Stimulated activated naive CD8-positive, alpha-beta T cell treated with anti-CD3 and anti-CD28 coated beads, Interleukin-15, Interleukin-2, amounts not matched to agents 100 ng/mL and 50 ng/mL, for 24 hours (primary cell): ENCODE data around the gene PCLO.
"Not testable (repeated sequence)": the region's sequence is repeated elsewhere in the genome, so short reads cannot be mapped to it uniquely, and the experiment has no call there.

Experiments
- H3K27ac Mint-ChIP-seq: one replicate; pipeline ENCODE4 v1.8.0; 2021; ENCODE audit warnings: mild to moderate bottlenecking, mixed read lengths
- H3K27me3 Mint-ChIP-seq: one replicate; pipeline ENCODE4 v1.8.0; 2021; ENCODE audit warnings: mixed read lengths
- H3K36me3 Mint-ChIP-seq: one replicate; pipeline ENCODE4 v1.8.0; 2021; ENCODE audit warnings: low read depth, mixed read lengths
- H3K4me1 Mint-ChIP-seq: one replicate; pipeline ENCODE4 v1.8.0; 2021; ENCODE audit warnings: low read depth, mixed read lengths
- H3K4me3 Mint-ChIP-seq: one replicate; pipeline ENCODE4 v1.8.0; 2021; ENCODE audit warnings: mild to moderate bottlenecking, mixed read lengths
- H3K9me3 Mint-ChIP-seq: one replicate; pipeline ENCODE4 v1.8.0; 2021; ENCODE audit warnings: mixed read lengths

Gene PCLO

DNA sequence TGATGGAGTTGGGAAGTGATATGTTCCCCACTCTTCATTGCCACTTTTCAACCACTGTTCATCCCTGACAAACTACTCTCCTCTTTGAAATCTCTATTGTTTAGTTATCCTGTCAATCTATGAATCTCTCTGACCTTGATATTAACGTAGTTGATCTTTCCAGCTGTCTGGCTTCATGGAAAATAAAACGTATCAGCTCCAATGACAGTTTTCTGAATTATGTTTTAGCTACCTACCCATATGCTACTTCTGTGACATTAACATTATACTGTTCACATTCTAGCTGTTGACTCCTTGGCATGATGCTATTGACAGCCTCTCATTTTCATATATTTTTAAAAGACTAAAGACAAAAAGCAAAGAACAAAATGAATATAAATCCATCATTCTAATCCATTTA is 53.3 kb downstream of the PCLO start:
- no peaks in the 10 kb centered on the region for H3K4me1 Mint-ChIP-seq
- H3K27me3 Mint-ChIP-seq, result no peaks in the 10 kb centered on the region
- H3K9me3 Mint-ChIP-seq, result no peaks in the 10 kb centered on the region
- H3K4me3 Mint-ChIP-seq, result no peak overlapping the region
- H3K27ac Mint-ChIP-seq, result no peak overlapping the region
- no peaks in the 10 kb centered on the region for H3K36me3 Mint-ChIP-seq

DNA sequence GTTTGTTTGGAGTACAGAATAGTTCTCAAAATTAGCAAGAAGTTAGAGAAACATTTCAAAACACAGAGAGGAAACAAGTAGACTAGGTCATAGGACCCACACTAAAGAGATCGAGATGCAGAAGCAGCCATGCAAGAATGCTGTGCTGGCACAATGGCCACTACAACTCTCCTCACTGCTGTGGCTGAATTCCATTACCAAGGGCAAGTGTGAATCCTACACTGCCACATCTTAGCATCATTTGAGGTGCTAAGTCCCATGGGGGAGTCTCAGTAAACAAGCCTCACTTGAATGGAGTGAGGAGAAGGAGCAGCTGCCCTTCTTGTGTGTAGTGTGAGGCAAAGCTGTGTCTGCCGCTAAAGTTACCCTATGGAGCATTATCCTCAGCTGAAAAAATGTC is 56.7 kb downstream of the PCLO start:
- no peaks in the 10 kb centered on the region for H3K27me3 Mint-ChIP-seq
- H3K4me1 Mint-ChIP-seq, result no peaks in the 10 kb centered on the region
- H3K4me3 Mint-ChIP-seq, result no peak overlapping the region
- no peaks in the 10 kb centered on the region for H3K36me3 Mint-ChIP-seq
- no peak overlapping the region for H3K27ac Mint-ChIP-seq
- H3K9me3 Mint-ChIP-seq, result no peaks in the 10 kb centered on the region

DNA sequence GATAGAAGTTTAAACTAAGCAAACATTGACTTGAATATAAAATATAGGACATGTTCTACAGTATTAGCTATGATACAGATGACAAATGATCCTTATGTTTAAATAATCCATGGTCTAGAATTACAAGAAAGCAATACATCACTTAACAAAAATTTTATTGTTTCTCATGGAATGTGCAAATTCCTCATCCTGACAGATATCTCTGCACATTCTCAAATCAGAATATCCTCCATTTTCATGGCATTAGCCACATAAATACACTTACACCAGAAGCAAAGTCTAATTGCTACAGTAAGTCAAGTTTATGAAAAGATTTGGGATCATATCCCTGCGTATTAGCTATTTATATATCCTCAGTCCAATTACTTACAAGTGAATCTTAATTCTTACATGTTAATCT is 57.6 kb downstream of the PCLO start:
- Mint-ChIP-seq H3K27me3 (no peaks in the 10 kb centered on the region), H3K9me3 (no peaks in the 10 kb centered on the region), H3K4me3 (no peak overlapping the region), H3K4me1 (no peaks in the 10 kb centered on the region), H3K36me3 (no peaks in the 10 kb centered on the region), H3K27ac (no peak overlapping the region)

DNA sequence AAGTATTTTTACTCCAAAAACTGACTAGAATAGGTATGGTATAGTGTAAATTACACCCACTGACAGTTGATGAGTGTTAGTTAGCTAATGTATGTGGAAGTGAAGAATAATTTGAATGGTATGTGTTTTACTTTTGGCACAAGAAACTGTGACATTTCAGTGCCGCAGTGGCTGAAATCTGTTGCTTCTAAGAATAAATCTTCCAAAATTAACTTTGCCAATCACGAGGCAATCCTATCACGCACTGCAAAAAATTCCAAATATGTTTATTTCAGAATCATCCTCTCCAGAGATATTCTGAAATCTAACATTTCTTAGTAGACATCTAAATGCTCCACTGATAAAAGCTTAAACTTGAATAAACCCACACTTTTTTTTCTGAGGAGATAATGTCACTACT is 61.2 kb downstream of the PCLO start:
- Mint-ChIP-seq H3K4me3 (no peak overlapping the region), H3K4me1 (no peaks in the 10 kb centered on the region), H3K27ac (no peak overlapping the region), H3K36me3 (no peaks in the 10 kb centered on the region), H3K9me3 (peaks cover 4% of the 10 kb centered on the region), H3K27me3 (no peaks in the 10 kb centered on the region)

DNA sequence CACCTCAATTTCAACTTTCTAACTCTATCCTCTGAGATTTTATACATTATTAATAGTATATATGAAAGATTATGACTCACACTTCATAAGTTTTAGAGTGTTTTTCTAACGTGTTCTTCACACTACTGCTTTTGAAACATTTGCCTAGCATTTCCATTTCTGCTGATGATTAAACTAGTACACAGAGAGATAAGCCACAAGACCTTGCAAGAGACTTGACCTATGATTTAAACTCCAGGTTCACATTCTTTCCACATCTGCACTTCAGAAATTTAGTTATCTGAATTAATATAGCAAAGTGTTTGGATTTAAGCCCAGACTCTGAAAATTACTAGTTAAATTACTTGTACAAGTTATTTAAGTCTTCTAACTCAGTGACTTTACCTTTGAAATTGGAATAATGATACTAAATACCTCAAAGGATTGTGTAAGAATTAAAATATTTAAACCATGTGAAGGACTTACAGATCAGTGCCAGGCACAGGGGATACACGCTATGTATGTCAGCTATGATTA is 66.6 kb downstream of the PCLO start:
- no peaks in the 10 kb centered on the region for H3K4me1 Mint-ChIP-seq
- H3K27me3 Mint-ChIP-seq, result no peaks in the 10 kb centered on the region
- H3K36me3 Mint-ChIP-seq, result no peaks in the 10 kb centered on the region
- no peak overlapping the region for H3K4me3 Mint-ChIP-seq
- no peak overlapping the region for H3K27ac Mint-ChIP-seq
- H3K9me3 Mint-ChIP-seq, result peaks cover 4% of the 10 kb centered on the region

DNA sequence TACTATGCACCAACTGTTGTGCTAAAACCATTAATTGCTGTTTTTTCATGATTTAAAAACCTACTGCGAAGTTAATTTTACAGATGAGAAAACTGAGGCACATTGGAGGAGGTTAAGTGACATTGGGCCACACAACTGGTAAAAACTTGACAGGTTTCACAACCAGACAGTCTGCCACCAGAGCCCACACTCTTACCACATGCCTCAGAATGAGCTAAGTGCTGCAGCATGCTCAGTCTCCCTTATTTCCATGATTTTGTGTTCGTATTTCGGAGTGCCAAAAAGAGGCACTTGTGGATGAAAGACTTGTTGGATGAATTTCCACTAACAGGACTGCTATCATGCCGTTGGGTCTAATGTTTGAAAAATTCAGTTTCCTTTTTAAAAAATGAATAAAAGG is 77.4 kb downstream of the PCLO start:
- H3K27ac Mint-ChIP-seq, result no peak overlapping the region
- peaks cover 4% of the 10 kb centered on the region for H3K9me3 Mint-ChIP-seq
- H3K4me1 Mint-ChIP-seq, result no peaks in the 10 kb centered on the region
- H3K27me3 Mint-ChIP-seq, result no peaks in the 10 kb centered on the region
- no peak overlapping the region for H3K4me3 Mint-ChIP-seq
- H3K36me3 Mint-ChIP-seq, result no peaks in the 10 kb centered on the region

DNA sequence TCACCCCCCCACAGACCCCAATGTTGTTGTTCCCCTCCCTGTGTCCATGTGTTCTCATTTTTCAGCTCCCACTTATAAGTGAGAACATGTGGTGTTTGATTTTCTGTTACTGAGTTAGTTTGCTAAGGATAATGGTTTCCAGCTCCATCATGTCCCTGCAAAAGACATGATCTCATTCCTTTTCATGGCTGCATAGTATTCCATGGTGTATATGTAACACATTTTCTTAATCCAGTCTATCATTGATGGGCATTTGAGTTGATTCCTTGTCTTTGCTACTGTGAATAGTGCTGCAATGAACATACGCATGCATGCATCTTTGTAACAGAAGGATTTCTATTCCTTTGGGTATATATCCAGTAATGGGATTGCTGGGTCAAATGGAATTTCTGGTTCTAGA is 82.8 kb downstream of the PCLO start:
- not testable (repeated sequence) for H3K27ac Mint-ChIP-seq, H3K27me3 Mint-ChIP-seq, H3K36me3 Mint-ChIP-seq, H3K4me3 Mint-ChIP-seq, H3K4me1 Mint-ChIP-seq, H3K9me3 Mint-ChIP-seq

DNA sequence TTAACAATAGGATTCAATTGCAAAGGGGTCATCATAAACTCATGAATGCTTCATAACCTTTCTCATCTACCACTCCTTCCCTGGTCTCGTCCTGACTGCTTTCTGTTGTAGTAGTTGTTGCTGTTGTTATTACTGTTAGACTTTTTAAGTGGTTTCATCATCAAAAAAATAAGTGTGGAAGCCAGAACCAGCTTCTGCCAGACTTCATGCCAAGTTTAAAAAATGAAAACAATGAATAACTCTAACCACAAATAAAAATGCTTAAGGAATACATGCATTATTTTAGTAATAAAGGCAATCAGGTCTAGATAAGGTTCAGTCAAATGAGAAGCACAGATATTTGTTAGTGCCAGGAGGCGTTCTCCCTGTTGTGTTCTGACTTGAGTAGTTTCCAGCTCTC is 85.4 kb downstream of the PCLO start:
- Mint-ChIP-seq H3K27ac (no peak overlapping the region), H3K27me3 (no peaks in the 10 kb centered on the region), H3K4me3 (no peak overlapping the region), H3K9me3 (no peaks in the 10 kb centered on the region), H3K4me1 (no peaks in the 10 kb centered on the region), H3K36me3 (no peaks in the 10 kb centered on the region)

DNA sequence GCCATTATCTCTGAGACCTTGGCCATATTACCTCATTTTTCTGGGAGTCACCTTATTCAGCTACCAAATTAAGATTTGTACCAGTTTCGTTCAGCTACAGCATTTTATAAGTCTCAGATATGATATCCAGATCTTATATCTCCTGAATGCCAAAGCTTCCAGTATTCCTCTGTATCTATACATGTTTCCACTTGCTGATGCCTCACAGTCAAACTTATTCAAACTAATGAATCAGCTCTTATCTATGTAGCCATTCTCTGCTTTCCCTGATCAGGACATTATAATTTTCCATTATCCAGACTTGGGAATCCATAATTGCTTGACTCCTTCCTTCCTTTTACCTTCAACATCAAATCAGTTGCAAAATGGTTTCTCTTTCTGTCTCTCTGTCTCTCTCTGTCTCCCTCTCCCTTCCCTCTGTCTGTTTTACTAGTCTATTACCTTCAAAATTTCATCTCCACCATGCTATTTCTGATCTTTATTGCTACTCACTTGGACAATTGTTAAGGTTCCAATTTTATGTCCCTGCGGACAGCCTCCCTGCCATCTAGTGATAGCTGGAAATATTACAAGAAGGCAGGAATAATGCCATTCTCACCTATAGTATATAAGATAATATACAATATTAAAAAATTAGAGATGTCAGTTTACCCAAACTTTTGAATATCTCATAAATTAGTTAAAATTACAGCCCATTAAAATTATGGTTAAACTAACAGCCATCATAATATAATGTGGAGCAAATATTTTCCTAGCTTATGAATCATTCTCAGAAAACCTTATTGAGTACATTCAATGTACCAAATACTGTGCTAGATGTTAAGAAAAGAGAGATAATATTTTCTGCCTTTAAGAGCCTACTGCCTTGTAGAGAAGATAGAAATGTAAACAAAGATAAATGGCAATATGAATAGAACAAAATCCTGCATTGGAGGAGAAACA is 89.8 kb downstream of the PCLO start:
- Mint-ChIP-seq H3K36me3 (no peaks in the 10 kb centered on the region), H3K27me3 (no peaks in the 10 kb centered on the region), H3K4me1 (no peaks in the 10 kb centered on the region), H3K9me3 (no peaks in the 10 kb centered on the region), H3K27ac (no peak overlapping the region), H3K4me3 (no peak overlapping the region)

DNA sequence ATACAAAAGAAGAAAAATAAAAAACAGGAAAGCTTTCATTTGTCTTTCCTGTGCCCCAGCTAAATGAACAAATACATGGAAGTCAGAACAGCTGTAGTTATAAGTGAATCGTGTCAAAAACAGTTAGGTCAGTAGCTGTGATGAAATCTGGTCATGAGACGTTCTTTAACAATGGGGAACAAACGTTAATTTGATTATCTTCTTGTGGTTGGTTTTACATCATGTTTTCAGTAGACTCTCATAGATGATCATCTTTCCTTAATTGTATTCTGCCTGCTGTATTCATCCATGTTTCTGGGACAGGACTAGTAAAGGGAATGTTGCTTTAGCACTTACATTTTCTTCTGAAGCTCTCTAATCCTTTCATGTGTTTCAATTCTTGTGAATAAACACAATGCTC is 97.0 kb downstream of the PCLO start:
- Mint-ChIP-seq H3K27ac (no peak overlapping the region), H3K27me3 (no peaks in the 10 kb centered on the region), H3K4me1 (no peaks in the 10 kb centered on the region)

DNA sequence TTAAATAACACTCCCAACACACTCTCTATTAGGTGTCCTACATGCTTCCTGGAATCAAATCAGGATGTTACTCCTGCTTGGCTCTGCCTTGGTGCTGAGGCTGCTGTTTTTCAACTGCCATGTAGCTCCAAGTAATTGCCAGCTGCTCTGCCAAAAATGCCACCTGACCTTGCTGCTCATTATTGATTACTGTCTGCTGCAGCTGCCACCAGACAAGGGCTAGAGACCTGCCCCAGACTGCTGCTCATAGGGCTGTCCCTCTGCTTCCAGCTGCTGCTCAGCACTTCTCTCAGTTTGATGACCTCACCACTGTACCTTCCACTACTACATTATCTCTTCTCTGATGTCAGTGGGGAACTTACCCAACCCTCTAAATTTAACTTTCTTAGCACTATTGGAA is 102.5 kb downstream of the PCLO start:
- no peaks in the 10 kb centered on the region for H3K27me3 Mint-ChIP-seq
- no peak overlapping the region for H3K27ac Mint-ChIP-seq
- H3K4me1 Mint-ChIP-seq, result no peaks in the 10 kb centered on the region
- H3K4me3 Mint-ChIP-seq, result no peak overlapping the region
- peaks cover 3% of the 10 kb centered on the region for H3K9me3 Mint-ChIP-seq
- no peaks in the 10 kb centered on the region for H3K36me3 Mint-ChIP-seq

More for the DNA sequence above, 97.0 kb downstream of the PCLO start:
- Mint-ChIP-seq H3K4me3 (no peak overlapping the region), H3K36me3 (no peaks in the 10 kb centered on the region), H3K9me3 (no peaks in the 10 kb centered on the region)

DNA sequence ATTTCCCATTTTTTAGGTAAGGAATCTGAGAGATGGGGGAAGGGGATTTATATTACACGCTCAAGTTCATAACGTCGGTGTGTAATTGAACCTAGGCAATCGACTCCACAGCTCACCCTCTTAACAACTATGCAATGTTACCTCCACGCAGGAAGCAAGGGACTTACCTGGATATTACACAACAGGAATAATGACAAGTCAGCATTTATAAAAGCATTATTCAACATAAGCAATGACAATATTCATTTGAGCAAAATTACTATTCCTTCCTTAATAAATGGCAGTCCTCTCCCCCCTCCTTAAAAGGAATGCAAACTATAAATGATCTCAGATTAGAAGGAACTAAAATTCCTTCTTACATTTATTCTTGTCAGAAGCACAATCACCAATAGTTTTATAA is 104.0 kb downstream of the PCLO start:
- no peaks in the 10 kb centered on the region for H3K36me3 Mint-ChIP-seq
- H3K27me3 Mint-ChIP-seq, result no peaks in the 10 kb centered on the region
- H3K4me1 Mint-ChIP-seq, result no peaks in the 10 kb centered on the region
- H3K27ac Mint-ChIP-seq, result no peak overlapping the region
- H3K9me3 Mint-ChIP-seq, result peaks cover 3% of the 10 kb centered on the region
- no peak overlapping the region for H3K4me3 Mint-ChIP-seq

DNA sequence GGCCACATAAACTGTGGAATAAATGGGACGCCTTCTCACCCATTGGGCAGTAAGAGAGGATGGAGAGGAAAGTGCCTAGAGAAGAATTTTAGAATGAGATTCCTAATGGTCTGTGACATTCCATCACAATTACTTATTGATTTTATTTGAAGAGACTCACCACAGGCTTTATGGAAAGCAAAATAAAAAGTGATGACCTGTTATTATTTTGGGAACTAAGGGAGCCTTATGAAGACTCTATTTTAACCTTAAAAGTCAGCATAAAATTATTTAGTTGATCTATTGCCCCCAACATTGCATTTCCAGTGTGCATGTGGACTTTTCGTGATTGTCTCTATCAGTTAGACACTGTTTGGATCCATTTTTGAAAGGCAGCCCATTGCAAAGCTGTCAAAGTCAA is 107.5 kb downstream of the PCLO start:
- Mint-ChIP-seq H3K27ac (no peak overlapping the region), H3K9me3 (peaks cover 12% of the 10 kb centered on the region), H3K4me3 (no peak overlapping the region), H3K4me1 (no peaks in the 10 kb centered on the region), H3K27me3 (no peaks in the 10 kb centered on the region), H3K36me3 (no peaks in the 10 kb centered on the region)

DNA sequence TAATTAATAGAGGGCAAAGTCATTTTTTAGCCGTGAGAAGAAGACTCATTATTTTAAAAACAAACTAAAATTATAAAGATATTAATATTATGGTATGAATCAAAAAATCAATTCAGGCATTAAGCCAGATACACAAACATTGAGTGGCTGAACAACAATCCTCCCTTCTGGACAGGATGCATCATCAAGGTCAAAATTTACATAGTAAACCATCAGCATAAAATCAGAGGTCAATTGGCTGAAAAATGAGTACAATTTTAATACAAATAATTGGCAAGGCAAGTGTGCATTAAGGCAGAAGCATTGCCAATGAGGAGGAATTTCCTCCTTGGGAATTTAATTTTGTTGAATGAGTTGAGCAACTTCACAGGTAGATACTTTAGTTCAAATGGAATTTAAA is 108.2 kb downstream of the PCLO start:
- H3K27me3 Mint-ChIP-seq, result no peaks in the 10 kb centered on the region
- peaks cover 12% of the 10 kb centered on the region for H3K9me3 Mint-ChIP-seq
- no peaks in the 10 kb centered on the region for H3K36me3 Mint-ChIP-seq
- no peak overlapping the region for H3K27ac Mint-ChIP-seq
- no peaks in the 10 kb centered on the region for H3K4me1 Mint-ChIP-seq
- no peak overlapping the region for H3K4me3 Mint-ChIP-seq

DNA sequence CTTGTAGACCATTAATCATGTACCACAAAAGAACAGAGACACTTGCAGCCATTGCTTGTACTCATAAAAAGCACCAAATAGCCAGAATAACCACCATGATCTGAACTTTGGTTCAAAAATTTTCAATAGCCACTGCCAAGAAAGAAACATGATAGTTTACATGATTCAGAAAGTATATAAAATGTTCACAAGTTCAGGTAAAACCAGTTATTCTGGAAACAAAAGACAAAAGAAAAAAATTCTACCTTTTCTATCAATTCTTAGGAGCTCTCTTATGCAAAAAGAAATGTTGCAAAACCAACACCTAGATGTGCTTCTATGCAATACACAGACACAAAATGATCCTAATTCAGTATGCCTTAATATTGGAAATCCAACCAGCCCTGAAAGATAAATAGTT is 108.7 kb downstream of the PCLO start:
- no peaks in the 10 kb centered on the region for H3K36me3 Mint-ChIP-seq
- H3K27ac Mint-ChIP-seq, result no peak overlapping the region
- no peak overlapping the region for H3K4me3 Mint-ChIP-seq
- no peaks in the 10 kb centered on the region for H3K4me1 Mint-ChIP-seq
- H3K27me3 Mint-ChIP-seq, result no peaks in the 10 kb centered on the region
- H3K9me3 Mint-ChIP-seq, result peaks cover 15% of the 10 kb centered on the region

DNA sequence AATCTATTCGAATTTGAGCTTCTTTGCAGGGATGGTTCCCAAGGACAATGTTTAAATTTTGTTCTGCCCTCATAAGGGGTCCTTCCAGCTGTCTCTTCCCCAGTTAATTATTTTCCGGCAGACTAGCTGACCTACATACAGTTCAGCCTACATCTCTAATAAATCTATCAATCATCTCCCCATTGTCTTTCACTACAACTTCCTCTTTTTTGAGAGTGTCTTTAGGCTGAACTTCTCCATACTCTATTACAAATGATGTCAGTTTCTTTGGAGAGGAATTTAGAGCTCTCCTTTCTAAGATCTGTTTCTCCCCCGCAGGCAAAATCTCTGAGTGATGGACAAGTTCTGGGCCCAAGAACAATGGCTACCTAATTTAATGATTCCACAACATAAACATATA is 122.2 kb downstream of the PCLO start:
- no peaks in the 10 kb centered on the region for H3K4me1 Mint-ChIP-seq
- no peak overlapping the region for H3K27ac Mint-ChIP-seq

More for the DNA sequence above, 122.2 kb downstream of the PCLO start:
- Mint-ChIP-seq H3K36me3 (no peaks in the 10 kb centered on the region), H3K27me3 (no peaks in the 10 kb centered on the region), H3K4me3 (no peak overlapping the region), H3K9me3 (no peaks in the 10 kb centered on the region)
